DMS153 treated with DMSO at 0.1 percent for 48 hours (cell line): ENCODE results near the gene TECPR2.
"Not testable (repeated sequence)": the region's sequence is repeated elsewhere in the genome, so short reads cannot be mapped to it uniquely, and the experiment has no call there.

ENCODE experiments used
- DNase-seq: peaks from one replicate; lab custom pipeline; 2025; ENCODE audit not compliant: unreplicated experiment; lab: John Stamatoyannopoulos, UW

TECPR2 gene

GRCh38 chr14:102545461-102546265 is 182.9 kb downstream of the TECPR2 start:
- DNase-seq, result no peak

GRCh38 chr14:102548616-102549240 is 186.0 kb downstream of the TECPR2 start:
- DNase-seq, result no peak

- not testable (repeated sequence) for DNase-seq
Observed at GRCh38 chr14:102550927-102551401, 188.2 kb downstream of the TECPR2 start.
